HepG2 (cell line): ENCODE measurements around the gene TMEM39A. TPM values are rescaled to one million over a fixed set of nuclear protein-coding genes. Genes with fewer than 3 reads are reported as not detected.
A peak's percentile ranks its signal among the peaks of the same experiment; 100 is the strongest.

Experiments used
- ATM ChIP-seq: fragments of 450-650 bp; IDR thresholded peaks from 2 replicates; pipeline ENCODE4 v1.7.1; 2017; ENCODE audit warnings: mild to moderate bottlenecking, borderline replicate concordance
- CENPT ChIP-seq: sonication (generic); formaldehyde crosslinking; IDR thresholded peaks from 2 replicates; pipeline ENCODE4 v1.8.0; 2022; ENCODE audit warnings: low read depth, mild to moderate bottlenecking, moderate library complexity, missing genetic modification reagents
- CHD4 ChIP-seq: fragments of 200-600 bp; sonication (generic); IDR thresholded peaks from 2 replicates; pipeline ENCODE4 v1.7.0; 2017; ENCODE audit warnings: mild to moderate bottlenecking, low read length, borderline replicate concordance
- GATA4 ChIP-seq: sonication (generic); IDR thresholded peaks from 2 replicates; pipeline ENCODE4 v1.6.1; 2016; ENCODE audit warnings: antibody characterized with exemption, low read depth, borderline replicate concordance
- HMGA1 ChIP-seq: sonication (generic); formaldehyde crosslinking; conservative IDR thresholded peaks from 2 replicates; pipeline ENCODE4 v1.4.0; 2020; ENCODE audit warnings: missing genetic modification reagents
- JDP2 ChIP-seq: sonication (generic); formaldehyde crosslinking; IDR thresholded peaks from 2 replicates; pipeline ENCODE4 v1.8.1; 2022; ENCODE audit warnings: missing genetic modification reagents, borderline replicate concordance
- KDM2A ChIP-seq: sonication (generic); formaldehyde crosslinking; IDR thresholded peaks from 2 replicates; pipeline ENCODE4 v1.4.0; 2020; ENCODE audit warnings: low read depth, missing genetic modification reagents, borderline replicate concordance
- PAF1 ChIP-seq: IDR thresholded peaks from 2 replicates; pipeline ENCODE4 v1.6.1; 2016; ENCODE audit warnings: missing genetic modification reagents, missing compliant biosample characterization
- RXRA ChIP-seq: sonication (generic); formaldehyde crosslinking; IDR thresholded peaks from 2 replicates; pipeline ENCODE4 v1.5.1; 2020; ENCODE audit warnings: missing genetic modification reagents
- SIX1 ChIP-seq: sonication (generic); formaldehyde crosslinking; IDR thresholded peaks from 2 replicates; pipeline ENCODE4 v1.4.0; 2020; ENCODE audit warnings: missing genetic modification reagents, borderline replicate concordance
- ZFP36 ChIP-seq: fragments of 150-350 bp; IDR thresholded peaks from 2 replicates; pipeline ENCODE4 v1.6.1; 2018; ENCODE audit warnings: borderline replicate concordance, low read length, low read depth; ENCODE audit not compliant: partially characterized antibody
- ZFP41 ChIP-seq: sonication (generic); formaldehyde crosslinking; IDR thresholded peaks from 2 replicates; pipeline ENCODE4 v1.4.0; 2020; ENCODE audit warnings: mild to moderate bottlenecking, missing genetic modification reagents, borderline replicate concordance
- ZNF232 ChIP-seq: sonication (generic); formaldehyde crosslinking; IDR thresholded peaks from 2 replicates; pipeline ENCODE4 v1.4.0; 2020; ENCODE audit warnings: missing genetic modification reagents, borderline replicate concordance
- ZNF558 ChIP-seq: sonication (generic); formaldehyde crosslinking; IDR thresholded peaks from 2 replicates; pipeline ENCODE4 v1.9.0; 2022; ENCODE audit warnings: mild to moderate bottlenecking, missing genetic modification reagents, borderline replicate concordance
- polyA plus RNA-seq, 8 experiments: library from polyadenylated mRNA; depleted of rRNA in 3 of 8; stranded (reverse) in 7 of 8; unstranded in 1 of 8; fragments of >200 nt; fragmentation: Illumina TruSeq in 4 of 8; extraction: Trizol in 4 of 8; gene quantifications; 2 replicates each; pipeline versions ENCODE4 v1.2.1 to v1.2.3, GENCODE V29; 2011 to 2016; ENCODE audit warnings: low read depth in 4 of 8, missing spikeins in 1 of 8, mixed read lengths in 1 of 8; ENCODE audit not compliant: insufficient read depth in 1 of 8
- total RNA-seq, 5 experiments: library from RNA; depleted of rRNA; stranded (reverse); fragments of >200 nt; fragmentation: Illumina TruSeq; extraction: Trizol; gene quantifications; 2 replicates each; pipeline ENCODE4 v1.2.3, GENCODE V29; 2016; ENCODE audit warnings: low read depth in 1 of 5
- TF ChIP-seq, protein P1 (sequence below): IDR thresholded peaks from 2 replicates; pipeline ENCODE4 v1.6.1; 2012; ENCODE audit warnings: inconsistent platforms
- TF ChIP-seq, protein P2 (sequence below): sonication (generic); formaldehyde crosslinking; IDR thresholded peaks from 2 replicates; pipeline ENCODE4 v1.5.1; 2020; ENCODE audit warnings: mild to moderate bottlenecking, moderate library complexity, missing genetic modification reagents
- TF ChIP-seq, protein P3 (sequence below): sonication (generic); formaldehyde crosslinking; IDR thresholded peaks from 2 replicates; pipeline ENCODE4 v1.4.0; 2020; ENCODE audit warnings: missing genetic modification reagents
- TF ChIP-seq, protein P4 (sequence below): sonication (generic); formaldehyde crosslinking; IDR thresholded peaks from 2 replicates; pipeline ENCODE4 v1.4.0; 2020; ENCODE audit warnings: missing genetic modification reagents, borderline replicate concordance
- TF ChIP-seq, protein P5 (sequence below): IDR thresholded peaks from 2 replicates; pipeline ENCODE4 v1.6.1; 2016; ENCODE audit warnings: mild to moderate bottlenecking, missing biosample characterization, missing genetic modification reagents

The TMEM39A gene
- total and polyA plus RNA-seq, 2 of the 13 experiments (the other 11 are each of a cell fraction or from before 2014, with no cell fraction given) = 55.8 to 64.9 TPM

DNA sequence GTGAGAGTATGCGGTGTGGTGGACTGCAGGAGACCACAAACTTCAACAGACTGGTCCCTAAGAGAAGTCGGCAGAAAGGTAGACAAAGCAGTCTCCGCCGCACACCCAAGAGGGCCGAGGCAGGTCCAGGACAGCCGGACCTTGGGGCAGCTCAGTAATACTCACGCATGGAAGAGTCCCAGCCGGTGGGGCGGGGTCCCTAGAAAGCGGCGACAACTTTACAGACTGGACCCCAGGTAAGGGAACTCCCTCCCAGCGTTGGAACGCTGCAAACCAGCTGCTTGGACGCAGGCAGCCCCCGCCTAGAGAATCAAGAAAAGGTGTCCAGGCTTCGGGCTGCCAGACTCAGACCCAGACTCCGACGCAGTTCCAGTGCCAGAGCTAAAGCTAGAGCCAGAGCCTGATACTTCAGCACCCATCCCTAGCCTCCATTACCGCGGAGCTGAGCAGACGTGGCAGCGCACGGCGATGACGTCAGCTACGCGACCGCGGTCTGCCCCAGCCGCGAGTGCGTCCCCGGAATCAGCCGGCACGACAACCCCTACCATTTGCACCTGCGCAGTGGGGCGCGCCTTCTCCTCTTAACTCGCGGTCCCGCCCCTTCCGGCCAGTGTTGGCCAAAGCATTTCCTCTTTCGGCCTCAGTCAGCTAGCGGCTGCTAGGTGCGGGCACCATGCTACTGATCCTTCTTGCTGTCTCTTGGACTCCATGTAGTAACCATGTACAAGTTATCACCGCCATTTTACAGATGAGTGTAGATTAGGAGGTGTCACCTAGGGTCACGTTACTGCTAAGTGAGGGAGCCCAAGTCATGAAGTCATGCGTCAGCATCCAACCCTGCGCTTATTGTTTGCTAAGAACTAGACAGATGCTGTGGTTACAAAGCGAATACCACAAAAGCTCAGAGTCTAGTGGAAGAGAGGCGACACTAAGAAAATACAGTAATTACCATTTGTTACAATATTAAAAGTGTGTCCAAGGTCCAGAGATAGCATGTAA, at the start of gene TMEM39A (continued):
- TF ChIP-seq CENPT (CRISPR knock-in tag) (peak; percentile 86; the same call in 1 of the 2 replicates), ZFP41 (CRISPR knock-in tag) (no peak; the same call in 1 of the 2 replicates), ZFP36 (no peak), ATM (no peak), KDM2A (CRISPR knock-in tag) (peak; percentile 98), HMGA1 (CRISPR knock-in tag) (no peak), RXRA (CRISPR knock-in tag) (peak; percentile 75), ZNF558 (CRISPR knock-in tag) (no peak), GATA4 (peak; percentile 90), PAF1 (CRISPR knock-in tag) (no peak), SIX1 (CRISPR knock-in tag) (0 out of 2 replicates have a peak, but pooled peaks have one; percentile 48), JDP2 (CRISPR knock-in tag) (no peak), CHD4 (no peak), ZNF232 (peak; percentile 71; the same call in 1 of the 2 replicates)
- TF ChIP-seq, protein P1, sequence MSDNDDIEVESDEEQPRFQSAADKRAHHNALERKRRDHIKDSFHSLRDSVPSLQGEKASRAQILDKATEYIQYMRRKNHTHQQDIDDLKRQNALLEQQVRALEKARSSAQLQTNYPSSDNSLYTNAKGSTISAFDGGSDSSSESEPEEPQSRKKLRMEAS = peak; percentile 86
- TF ChIP-seq, protein P2, sequence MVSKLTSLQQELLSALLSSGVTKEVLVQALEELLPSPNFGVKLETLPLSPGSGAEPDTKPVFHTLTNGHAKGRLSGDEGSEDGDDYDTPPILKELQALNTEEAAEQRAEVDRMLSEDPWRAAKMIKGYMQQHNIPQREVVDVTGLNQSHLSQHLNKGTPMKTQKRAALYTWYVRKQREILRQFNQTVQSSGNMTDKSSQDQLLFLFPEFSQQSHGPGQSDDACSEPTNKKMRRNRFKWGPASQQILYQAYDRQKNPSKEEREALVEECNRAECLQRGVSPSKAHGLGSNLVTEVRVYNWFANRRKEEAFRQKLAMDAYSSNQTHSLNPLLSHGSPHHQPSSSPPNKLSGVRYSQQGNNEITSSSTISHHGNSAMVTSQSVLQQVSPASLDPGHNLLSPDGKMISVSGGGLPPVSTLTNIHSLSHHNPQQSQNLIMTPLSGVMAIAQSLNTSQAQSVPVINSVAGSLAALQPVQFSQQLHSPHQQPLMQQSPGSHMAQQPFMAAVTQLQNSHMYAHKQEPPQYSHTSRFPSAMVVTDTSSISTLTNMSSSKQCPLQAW = peak; percentile 80
- TF ChIP-seq, protein P3, sequence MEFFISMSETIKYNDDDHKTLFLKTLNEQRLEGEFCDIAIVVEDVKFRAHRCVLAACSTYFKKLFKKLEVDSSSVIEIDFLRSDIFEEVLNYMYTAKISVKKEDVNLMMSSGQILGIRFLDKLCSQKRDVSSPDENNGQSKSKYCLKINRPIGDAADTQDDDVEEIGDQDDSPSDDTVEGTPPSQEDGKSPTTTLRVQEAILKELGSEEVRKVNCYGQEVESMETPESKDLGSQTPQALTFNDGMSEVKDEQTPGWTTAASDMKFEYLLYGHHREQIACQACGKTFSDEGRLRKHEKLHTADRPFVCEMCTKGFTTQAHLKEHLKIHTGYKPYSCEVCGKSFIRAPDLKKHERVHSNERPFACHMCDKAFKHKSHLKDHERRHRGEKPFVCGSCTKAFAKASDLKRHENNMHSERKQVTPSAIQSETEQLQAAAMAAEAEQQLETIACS (CRISPR knock-in tag) = no peak; the same call in 1 of the 2 replicates
- TF ChIP-seq, protein P4, sequence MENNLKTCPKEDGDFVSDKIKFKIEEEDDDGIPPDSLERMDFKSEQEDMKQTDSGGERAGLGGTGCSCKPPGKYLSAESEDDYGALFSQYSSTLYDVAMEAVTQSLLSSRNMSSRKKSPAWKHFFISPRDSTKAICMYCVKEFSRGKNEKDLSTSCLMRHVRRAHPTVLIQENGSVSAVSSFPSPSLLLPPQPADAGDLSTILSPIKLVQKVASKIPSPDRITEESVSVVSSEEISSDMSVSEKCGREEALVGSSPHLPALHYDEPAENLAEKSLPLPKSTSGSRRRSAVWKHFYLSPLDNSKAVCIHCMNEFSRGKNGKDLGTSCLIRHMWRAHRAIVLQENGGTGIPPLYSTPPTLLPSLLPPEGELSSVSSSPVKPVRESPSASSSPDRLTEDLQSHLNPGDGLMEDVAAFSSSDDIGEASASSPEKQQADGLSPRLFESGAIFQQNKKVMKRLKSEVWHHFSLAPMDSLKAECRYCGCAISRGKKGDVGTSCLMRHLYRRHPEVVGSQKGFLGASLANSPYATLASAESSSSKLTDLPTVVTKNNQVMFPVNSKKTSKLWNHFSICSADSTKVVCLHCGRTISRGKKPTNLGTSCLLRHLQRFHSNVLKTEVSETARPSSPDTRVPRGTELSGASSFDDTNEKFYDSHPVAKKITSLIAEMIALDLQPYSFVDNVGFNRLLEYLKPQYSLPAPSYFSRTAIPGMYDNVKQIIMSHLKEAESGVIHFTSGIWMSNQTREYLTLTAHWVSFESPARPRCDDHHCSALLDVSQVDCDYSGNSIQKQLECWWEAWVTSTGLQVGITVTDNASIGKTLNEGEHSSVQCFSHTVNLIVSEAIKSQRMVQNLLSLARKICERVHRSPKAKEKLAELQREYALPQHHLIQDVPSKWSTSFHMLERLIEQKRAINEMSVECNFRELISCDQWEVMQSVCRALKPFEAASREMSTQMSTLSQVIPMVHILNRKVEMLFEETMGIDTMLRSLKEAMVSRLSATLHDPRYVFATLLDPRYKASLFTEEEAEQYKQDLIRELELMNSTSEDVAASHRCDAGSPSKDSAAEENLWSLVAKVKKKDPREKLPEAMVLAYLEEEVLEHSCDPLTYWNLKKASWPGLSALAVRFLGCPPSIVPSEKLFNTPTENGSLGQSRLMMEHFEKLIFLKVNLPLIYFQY (CRISPR knock-in tag) = peak; percentile 13; the same call in 1 of the 2 replicates
- TF ChIP-seq, protein P5, sequence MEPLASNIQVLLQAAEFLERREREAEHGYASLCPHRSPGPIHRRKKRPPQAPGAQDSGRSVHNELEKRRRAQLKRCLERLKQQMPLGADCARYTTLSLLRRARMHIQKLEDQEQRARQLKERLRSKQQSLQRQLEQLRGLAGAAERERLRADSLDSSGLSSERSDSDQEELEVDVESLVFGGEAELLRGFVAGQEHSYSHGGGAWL (CRISPR knock-in tag) = peak; percentile 93
